Neural progenitor cell (in vitro differentiated cells): Measurements from ENCODE around the gene NPTN. TPM values are rescaled to one million over a fixed set of nuclear protein-coding genes. Genes with fewer than 3 reads are reported as not detected.

Source experiments
- DNase-seq: peaks from one replicate; pipeline ENCODE4 v3.0.0-alpha.2; 2016; ENCODE audit warnings: low spot score
- H2AFZ ChIP-seq: fragments of 200-600 bp; sonication (generic); replicated peaks from 2 replicates; pipeline ENCODE4 v1.6.1; 2016; ENCODE audit warnings: antibody characterized with exemption
- H3F3A ChIP-seq: fragments of 200-600 bp; sonication (generic); 2 replicates; pipeline ENCODE4 v1.6.1; 2016; ENCODE audit warnings: antibody characterized with exemption, low read depth
- H3K27ac ChIP-seq: fragments of 200-600 bp; sonication (generic); 2 replicates; pipeline ENCODE4 v1.5.1; 2016; ENCODE audit warnings: mild to moderate bottlenecking
- H3K27me3 ChIP-seq: fragments of 200-600 bp; sonication (generic); 2 replicates; pipeline ENCODE4 v1.6.1; 2016; ENCODE audit warnings: mild to moderate bottlenecking, moderate library complexity
- H3K36me3 ChIP-seq: fragments of 200-600 bp; sonication (generic); 2 replicates; pipeline ENCODE4 v1.5.1; 2016
- H3K4me1 ChIP-seq: fragments of 200-600 bp; sonication (generic); 2 replicates; pipeline ENCODE4 v1.6.1; 2016; ENCODE audit warnings: mixed run types
- H3K4me2 ChIP-seq: fragments of 200-600 bp; sonication (generic); 2 replicates; pipeline ENCODE4 v1.6.1; 2016
- H3K4me3 ChIP-seq: fragments of 200-600 bp; sonication (generic); 2 replicates; pipeline ENCODE4 v1.5.1; 2016
- H3K79me2 ChIP-seq: fragments of 200-600 bp; sonication (generic); 2 replicates; pipeline ENCODE4 v1.6.1; 2016; ENCODE audit warnings: low read depth
- H3K9ac ChIP-seq: fragments of 200-600 bp; sonication (generic); 2 replicates; pipeline ENCODE4 v1.6.1; 2016
- H3K9me3 ChIP-seq: fragments of 200-600 bp; sonication (generic); 2 replicates; pipeline ENCODE4 v1.5.1; 2016; ENCODE audit warnings: low read depth
- H4K20me1 ChIP-seq: fragments of 200-600 bp; sonication (generic); 2 replicates; pipeline ENCODE4 v1.6.1; 2016; ENCODE audit warnings: low read depth
- H3K27ac Mint-ChIP-seq: 3 replicates; pipeline ENCODE4 v1.8.0; 2021; ENCODE audit warnings: mixed read lengths
- H3K27me3 Mint-ChIP-seq: 2 replicates; pipeline ENCODE4 v1.8.0; 2022; ENCODE audit warnings: low read depth, mild to moderate bottlenecking, inconsistent platforms, moderate library complexity, mixed read lengths; ENCODE audit not compliant: insufficient read depth
- H3K36me3 Mint-ChIP-seq: 3 replicates; pipeline ENCODE4 v1.8.0; 2021; ENCODE audit warnings: mixed read lengths
- H3K4me1 Mint-ChIP-seq: 3 replicates; pipeline ENCODE4 v1.8.0; 2021; ENCODE audit warnings: mixed read lengths
- H3K4me3 Mint-ChIP-seq: 3 replicates; pipeline ENCODE4 v1.8.0; 2021; ENCODE audit warnings: mild to moderate bottlenecking, moderate library complexity, mixed read lengths
- H3K9me3 Mint-ChIP-seq: 3 replicates; pipeline ENCODE4 v1.8.0; 2020; ENCODE audit warnings: mixed read lengths
- CTCF ChIP-seq: fragments of 200-600 bp; sonication (generic); IDR thresholded peaks from 2 replicates; pipeline ENCODE4 v1.5.1; 2017; ENCODE audit warnings: antibody characterized with exemption, mild to moderate bottlenecking
- EZH2 ChIP-seq: fragments of 200-600 bp; sonication (generic); IDR thresholded peaks from 2 replicates; pipeline ENCODE4 v1.6.1; 2017; ENCODE audit warnings: antibody characterized with exemption, mild to moderate bottlenecking, moderate library complexity
- EZH2phosphoT487 ChIP-seq: fragments of 200-600 bp; sonication (generic); IDR thresholded peaks from 2 replicates; pipeline ENCODE4 v1.6.1; 2017; ENCODE audit warnings: antibody characterized with exemption
- total RNA-seq: library from RNA; depleted of rRNA; stranded (reverse); fragments of >200 nt; gene quantifications from 2 replicates; pipeline ENCODE4 v1.2.3, GENCODE V29; 2015; ENCODE audit warnings: low replicate concordance

The NPTN gene
- total RNA-seq, 1 donor from 2014 or later: 110 TPM

GRCh38 chr15:73632670-73633058 lies 525 bp downstream of the NPTN start:
- Histone ChIP-seq H3K4me2 (peak overlapping the region; percentile 77), H2AFZ (no peak overlapping the region), H3K4me1 (peaks cover 29% of the 10 kb centered on the region), H3K4me3 (peak overlapping the region; percentile 82), H4K20me1 (peaks cover 51% of the 10 kb centered on the region), H3K36me3 (no peaks in the 10 kb centered on the region), H3K27ac (peak overlapping the region; percentile 58), H3K9ac (peak overlapping the region; percentile 92), H3F3A (no peaks in the 10 kb centered on the region), H3K79me2 (peaks cover 53% of the 10 kb centered on the region), H3K9me3 (no peaks in the 10 kb centered on the region), H3K27me3 (peaks cover 10% of the 10 kb centered on the region)
- Mint-ChIP-seq H3K27ac (peak overlapping the region; percentile 84), H3K9me3 (no peaks in the 10 kb centered on the region), H3K4me3 (peak overlapping the region; percentile 91), H3K4me1 (peaks cover 50% of the 10 kb centered on the region), H3K27me3 (no peaks in the 10 kb centered on the region), H3K36me3 (no peaks in the 10 kb centered on the region)
- peak; percentile 42 for DNase-seq
- TF ChIP-seq EZH2phosphoT487: no peak

DNA sequence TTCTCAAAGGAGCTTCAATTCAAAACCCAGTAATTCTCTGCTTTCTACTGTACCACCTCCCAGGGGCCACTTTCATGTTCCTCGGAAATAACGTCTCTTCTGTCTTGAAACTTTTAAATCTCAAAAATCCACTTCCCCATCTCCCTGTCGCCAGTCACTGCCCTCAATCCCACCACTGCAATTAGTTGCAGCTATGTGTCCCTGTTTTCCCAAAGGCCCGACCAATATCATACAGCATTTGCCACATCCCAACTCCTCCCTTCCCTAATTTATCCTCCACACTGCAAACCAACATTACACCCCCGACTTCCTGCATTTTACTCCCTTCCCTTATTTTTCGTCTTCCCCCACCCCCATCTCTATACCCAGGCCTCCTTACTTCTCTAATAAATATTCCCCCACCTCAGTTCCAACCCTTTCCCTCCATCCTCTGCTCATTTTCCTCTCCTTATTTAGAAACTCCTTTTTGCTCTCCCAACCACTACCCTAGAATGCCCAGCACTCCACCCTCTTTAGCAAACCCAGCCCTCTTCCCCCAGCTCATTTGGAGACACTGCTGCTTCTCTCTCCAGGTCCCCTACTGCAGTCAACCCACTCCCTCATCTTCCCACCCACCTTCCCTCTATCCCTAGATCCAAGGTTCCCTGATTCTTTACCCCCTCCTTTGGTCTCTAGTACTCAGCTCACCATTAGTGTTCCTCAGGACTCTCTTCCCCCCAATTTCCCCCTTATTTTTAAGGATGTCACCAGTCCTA lies 1.1 kb downstream of the NPTN start:
- H3F3A ChIP-seq: no peaks in the 10 kb centered on the region
- peaks cover 5% of the 10 kb centered on the region for H3K27me3 ChIP-seq
- H2AFZ ChIP-seq: no peak overlapping the region
- H3K4me2 ChIP-seq: peak overlapping the region; percentile 77
- Mint-ChIP-seq H3K9me3 (no peaks in the 10 kb centered on the region), H3K36me3 (no peaks in the 10 kb centered on the region), H3K4me1 (peaks cover 48% of the 10 kb centered on the region), H3K4me3 (peak overlapping the region; percentile 91), H3K27ac (peak overlapping the region; percentile 84), H3K27me3 (no peaks in the 10 kb centered on the region)
- TF ChIP-seq EZH2 (no peak), EZH2phosphoT487 (no peak), CTCF (no peak)
- H3K36me3 ChIP-seq: no peaks in the 10 kb centered on the region
- H3K9ac ChIP-seq: peak overlapping the region; percentile 92
- peaks cover 29% of the 10 kb centered on the region for H3K4me1 ChIP-seq
- H3K27ac ChIP-seq: peak overlapping the region; percentile 58
- H3K9me3 ChIP-seq: no peaks in the 10 kb centered on the region
- peaks cover 59% of the 10 kb centered on the region for H3K79me2 ChIP-seq
- DNase-seq: peak; percentile 43
- peak overlapping the region; percentile 82 for H3K4me3 ChIP-seq
- H4K20me1 ChIP-seq: peaks cover 53% of the 10 kb centered on the region

GRCh38 chr15:73630921-73631362 lies 2.2 kb downstream of the NPTN start:
- H3F3A ChIP-seq: no peaks in the 10 kb centered on the region
- H3K27ac ChIP-seq: no peak overlapping the region
- H3K27ac Mint-ChIP-seq: no peak overlapping the region
- H3K9ac ChIP-seq: peak overlapping the region; percentile 92
- H2AFZ ChIP-seq: no peak overlapping the region
- H3K36me3 ChIP-seq: no peaks in the 10 kb centered on the region
- H3K36me3 Mint-ChIP-seq: peaks cover 1% of the 10 kb centered on the region
- DNase-seq: no peak
- H3K4me2 ChIP-seq: peak overlapping the region; percentile 77
- no peaks in the 10 kb centered on the region for H3K27me3 ChIP-seq
- H3K9me3 Mint-ChIP-seq: no peaks in the 10 kb centered on the region
- no peaks in the 10 kb centered on the region for H3K9me3 ChIP-seq
- peaks cover 71% of the 10 kb centered on the region for H3K79me2 ChIP-seq
- H3K4me3 ChIP-seq: peak overlapping the region; percentile 82
- peaks cover 59% of the 10 kb centered on the region for H4K20me1 ChIP-seq
- peak overlapping the region; percentile 91 for H3K4me3 Mint-ChIP-seq
- H3K27me3 Mint-ChIP-seq: no peaks in the 10 kb centered on the region
- peaks cover 41% of the 10 kb centered on the region for H3K4me1 Mint-ChIP-seq
- peaks cover 29% of the 10 kb centered on the region for H3K4me1 ChIP-seq
- TF ChIP-seq CTCF: no peak
- no peak for TF ChIP-seq EZH2phosphoT487

- no peak for DNase-seq
- H3F3A ChIP-seq: peaks cover 3% of the 10 kb centered on the region
- peaks cover 81% of the 10 kb centered on the region for H3K79me2 ChIP-seq
- H2AFZ ChIP-seq: no peak overlapping the region
- no peak overlapping the region for H3K4me3 Mint-ChIP-seq
- H3K4me2 ChIP-seq: peak overlapping the region; percentile 77
- peak overlapping the region; percentile 82 for H3K4me3 ChIP-seq
- H4K20me1 ChIP-seq: peaks cover 62% of the 10 kb centered on the region
- TF ChIP-seq EZH2 (no peak), EZH2phosphoT487 (no peak), CTCF (no peak)
- peaks cover 41% of the 10 kb centered on the region for H3K4me1 Mint-ChIP-seq
- no peaks in the 10 kb centered on the region for H3K36me3 ChIP-seq
- H3K27me3 Mint-ChIP-seq: no peaks in the 10 kb centered on the region
- no peaks in the 10 kb centered on the region for H3K9me3 ChIP-seq
- H3K27ac Mint-ChIP-seq: no peak overlapping the region
- H3K4me1 ChIP-seq: peaks cover 29% of the 10 kb centered on the region
- H3K9ac ChIP-seq: no peak overlapping the region
- no peak overlapping the region for H3K27ac ChIP-seq
- H3K27me3 ChIP-seq: no peaks in the 10 kb centered on the region
- peaks cover 1% of the 10 kb centered on the region for H3K36me3 Mint-ChIP-seq
- H3K9me3 Mint-ChIP-seq: no peaks in the 10 kb centered on the region
Observed at GRCh38 chr15:73629798-73630429, 3.3 kb downstream of the NPTN start.
